Embryonic facial prominence (tissue), 1 donor: Measurements from ENCODE around the gene GPM6B.
"Not testable (repeated sequence)": the region's sequence is repeated elsewhere in the genome, so short reads cannot be mapped to it uniquely, and the experiment has no call there.

Experiments
- DNase-seq: peaks from one replicate; pipeline ENCODE4 v3.0.0-alpha.2; 2016; ENCODE audit errors: extremely low spot score

Gene GPM6B

GRCh38 chrX:13764281-13764680, 52.6 kb downstream of the GPM6B start:
- no peak for DNase-seq

GRCh38 chrX:13763489-13763888, 53.4 kb downstream of the GPM6B start:
- no peak for DNase-seq

- DNase-seq: no peak
Observed at GRCh38 chrX:13761606-13762414, 55.1 kb downstream of the GPM6B start.

- DNase-seq: no peak
Observed at GRCh38 chrX:13760426-13760825, 56.5 kb downstream of the GPM6B start.

GRCh38 chrX:13759152-13759718, 57.7 kb downstream of the GPM6B start:
- no peak for DNase-seq

GRCh38 chrX:13756381-13756780, 60.5 kb downstream of the GPM6B start:
- DNase-seq: no peak

- no peak for DNase-seq
Observed at GRCh38 chrX:13755254-13755653, 61.6 kb downstream of the GPM6B start.

GRCh38 chrX:13754765-13755164, 62.1 kb downstream of the GPM6B start:
- no peak for DNase-seq

- DNase-seq: no peak
Observed at GRCh38 chrX:13752646-13753045, 64.2 kb downstream of the GPM6B start.

GRCh38 chrX:13752141-13752540, 64.8 kb downstream of the GPM6B start:
- no peak for DNase-seq

- DNase-seq: no peak
Observed at GRCh38 chrX:13750812-13751211, 66.1 kb downstream of the GPM6B start.

GRCh38 chrX:13750204-13750603, 66.7 kb downstream of the GPM6B start:
- DNase-seq: no peak

- DNase-seq: no peak
Observed at GRCh38 chrX:13748486-13748885, 68.4 kb downstream of the GPM6B start.

GRCh38 chrX:13747836-13748235, 69.1 kb downstream of the GPM6B start:
- no peak for DNase-seq

GRCh38 chrX:13742397-13743176, 74.3 kb downstream of the GPM6B start:
- no peak for DNase-seq

GRCh38 chrX:13741695-13742094, 75.2 kb downstream of the GPM6B start:
- no peak for DNase-seq

GRCh38 chrX:13734278-13735172, 82.4 kb downstream of the GPM6B start, which contains the start of the genes OFD1 and TRAPPC2:
Gene OFD1 (plus strand): TSS chrX:13734748. CDS start chrX:13735072, 324 bp downstream.
Gene TRAPPC2 (minus strand): TSS chrX:13734620. CDS start chrX:13719963, 14,657 bp downstream.
- DNase-seq: peak; percentile 87

- DNase-seq: no peak
Observed at GRCh38 chrX:13733506-13733905, 83.4 kb downstream of the GPM6B start.

- DNase-seq: no peak
Observed at GRCh38 chrX:13732246-13733067, 84.4 kb downstream of the GPM6B start.

GRCh38 chrX:13730523-13730922, 86.4 kb downstream of the GPM6B start:
- not testable (repeated sequence) for DNase-seq

GRCh38 chrX:13726583-13726982, 90.3 kb downstream of the GPM6B start:
- not testable (repeated sequence) for DNase-seq
